CD4-positive, alpha-beta T cell treated with Interleukin-21 for 1 hour (primary cell): Measurements from ENCODE around the gene HYAL3.
"Not testable (repeated sequence)": the region's sequence is repeated elsewhere in the genome, so short reads cannot be mapped to it uniquely, and the experiment has no call there.

ENCODE experiments used
- DNase-seq: peaks from one replicate; pipeline ENCODE4 v3.0.0-alpha.2; 2020

The HYAL3 gene

GRCh38 chr3:50254577-50255250, 44.5 kb downstream of the HYAL3 start:
- no peak for DNase-seq

GRCh38 chr3:50251220-50251619, 48.0 kb downstream of the HYAL3 start:
- DNase-seq, result no peak

GRCh38 chr3:50250514-50250913, 48.7 kb downstream of the HYAL3 start:
- DNase-seq, result no peak

- no peak for DNase-seq
These were observed 49.7 kb downstream of the HYAL3 start for GRCh38 chr3:50249457-50249856.

GRCh38 chr3:50248387-50248786, 50.8 kb downstream of the HYAL3 start:
- DNase-seq, result no peak

GRCh38 chr3:50246517-50246954, 52.7 kb downstream of the HYAL3 start:
- peak; percentile 87 for DNase-seq

GRCh38 chr3:50245831-50246516, 53.2 kb downstream of the HYAL3 start:
- DNase-seq, result peak; percentile 93

GRCh38 chr3:50245251-50245745, 53.9 kb downstream of the HYAL3 start:
- DNase-seq, result no peak

GRCh38 chr3:50244813-50245212, 54.4 kb downstream of the HYAL3 start:
- not testable (repeated sequence) for DNase-seq

GRCh38 chr3:50243543-50243895, 55.7 kb downstream of the HYAL3 start:
- DNase-seq, result no peak

- peak; percentile 64 for DNase-seq
These were observed 56.2 kb downstream of the HYAL3 start for GRCh38 chr3:50242851-50243542.
